OCI-M1 (cell line): ENCODE measurements around the gene MYEOV.

Source experiments
- DNase-seq: peaks from one replicate; lab custom pipeline; 2025; lab: John Stamatoyannopoulos, UW

The MYEOV gene

GRCh38 chr11:69286374-69287371 is 7.3 kb upstream of the MYEOV start:
- no peak for DNase-seq

GRCh38 chr11:69287968-69288882 is 5.7 kb upstream of the MYEOV start:
- peak; percentile 87 for DNase-seq

GRCh38 chr11:69288883-69289242 is 5.1 kb upstream of the MYEOV start:
- no peak for DNase-seq

- peak; percentile 54 for DNase-seq
Measured at GRCh38 chr11:69290806-69291205, 3.1 kb upstream of the MYEOV start.

GRCh38 chr11:69291459-69292110 is 2.4 kb upstream of the MYEOV start:
- DNase-seq, result no peak

- peak; percentile 89 for DNase-seq
Measured at GRCh38 chr11:69292221-69292648, 1.7 kb upstream of the MYEOV start.

- no peak for DNase-seq
Measured at GRCh38 chr11:69293087-69293486, 868 bp upstream of the MYEOV start.

GRCh38 chr11:69294571-69295078 is 670 bp downstream of the MYEOV start:
- DNase-seq, result no peak

- no peak for DNase-seq
Measured at GRCh38 chr11:69295079-69295994, 1.4 kb downstream of the MYEOV start.

- peak; percentile 82 for DNase-seq
Measured at GRCh38 chr11:69295995-69296889, 2.3 kb downstream of the MYEOV start.

- DNase-seq, result peak; percentile 100
Measured at GRCh38 chr11:69296890-69297786, 3.2 kb downstream of the MYEOV start.

- DNase-seq, result no peak
Measured at GRCh38 chr11:69297787-69298266, 3.9 kb downstream of the MYEOV start.

GRCh38 chr11:69298267-69299022 is 4.5 kb downstream of the MYEOV start:
- DNase-seq, result peak; percentile 100

- DNase-seq, result no peak
Measured at GRCh38 chr11:69299023-69299461, 5.1 kb downstream of the MYEOV start.

GRCh38 chr11:69299572-69299971 is 5.6 kb downstream of the MYEOV start:
- no peak for DNase-seq

- DNase-seq, result no peak
Measured at GRCh38 chr11:69300120-69301060, 6.4 kb downstream of the MYEOV start.

- no peak for DNase-seq
Measured at GRCh38 chr11:69301081-69301454, 7.1 kb downstream of the MYEOV start.
